ENCODE measurements around the gene WDR1. TPM values are rescaled to one million over a fixed set of nuclear protein-coding genes. Genes with fewer than 3 reads are reported as not detected.

The WDR1 gene
- total RNA-seq, 1 experiment from 2014 or later = 237 TPM

DNA sequence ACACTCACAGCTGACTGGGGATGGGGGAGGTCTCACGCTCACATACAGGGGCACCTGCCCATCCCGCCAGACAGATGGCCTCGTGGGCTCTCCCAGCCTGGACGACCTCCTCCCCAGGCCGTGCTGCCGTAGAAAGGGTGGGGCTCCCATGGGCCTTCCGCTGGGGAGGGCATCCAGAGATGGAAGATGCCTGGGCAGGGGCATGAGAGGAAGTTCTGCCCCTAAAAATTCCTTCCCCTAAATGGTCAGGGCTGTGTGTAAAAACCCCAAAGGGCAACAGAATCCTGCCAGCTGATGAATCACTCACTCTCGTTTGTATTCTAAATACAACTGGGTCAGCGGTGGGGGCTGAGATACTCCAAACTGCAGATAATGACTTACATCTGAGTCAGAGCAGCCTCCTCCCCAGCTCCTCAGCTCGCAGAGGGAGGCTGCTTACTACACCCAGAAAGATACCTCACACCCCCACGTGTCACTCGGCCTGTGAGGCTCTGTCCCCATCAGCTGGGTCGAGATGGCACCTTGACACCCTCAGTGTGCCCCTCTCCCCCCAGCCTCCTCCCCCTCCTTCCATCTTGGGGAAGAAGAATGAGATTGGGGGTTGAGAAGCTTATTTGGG lies 10.1 kb downstream of the WDR1 start:
- peak; percentile 71 for DNase-seq (ENCODE audit: low read depth)
- in situ Hi-C loops (cut with HindIII; ENCODE audit: low pct_unique_long_range_greater_than_20kb, low sequenced_read_pairs) = no loop called here

DNA sequence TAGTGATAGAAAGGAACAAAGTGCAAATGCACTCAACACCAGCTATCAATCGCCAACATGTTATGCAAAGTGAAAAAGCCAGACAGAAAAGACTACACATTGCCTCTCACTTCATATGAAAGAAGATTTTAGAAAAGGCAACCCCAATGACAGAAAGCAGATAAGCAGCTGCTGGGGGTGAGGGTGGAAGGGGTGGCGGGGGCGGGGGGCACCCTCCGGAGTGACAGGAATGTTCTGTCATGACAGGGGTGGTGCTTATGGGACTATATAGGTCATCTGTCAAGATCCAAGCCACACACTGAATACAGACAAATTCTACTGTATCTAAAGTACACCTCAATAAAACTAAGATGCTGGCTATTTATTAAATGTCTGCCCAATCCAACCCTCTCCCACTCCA lies 10.7 kb downstream of the WDR1 start:
- DNase-seq (ENCODE audit: low read depth) = no peak
- in situ Hi-C loops (cut with HindIII; ENCODE audit: low pct_unique_long_range_greater_than_20kb, low sequenced_read_pairs) = no loop called here

DNA sequence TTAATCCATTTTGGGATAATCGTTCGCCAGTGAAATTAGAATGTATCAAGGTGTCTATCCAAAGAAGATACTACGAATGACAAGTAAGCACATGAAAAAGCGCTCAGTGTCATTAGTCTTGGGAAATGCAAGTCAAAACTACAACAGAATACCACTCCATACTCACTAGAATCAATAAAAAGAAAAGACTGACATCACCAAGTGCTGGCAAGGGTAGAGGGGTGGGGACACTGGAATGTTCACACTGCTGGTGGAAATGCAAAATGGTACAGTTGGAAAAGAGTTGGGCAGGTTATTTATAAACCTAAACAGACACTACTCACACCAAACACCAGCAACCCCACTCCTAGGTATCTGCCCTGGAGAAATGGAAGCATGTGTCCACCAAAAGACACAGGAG lies 11.2 kb downstream of the WDR1 start:
- in situ Hi-C loops (cut with HindIII; ENCODE audit: low pct_unique_long_range_greater_than_20kb, low sequenced_read_pairs) = no loop called here
- DNase-seq (ENCODE audit: low read depth) = no peak

DNA sequence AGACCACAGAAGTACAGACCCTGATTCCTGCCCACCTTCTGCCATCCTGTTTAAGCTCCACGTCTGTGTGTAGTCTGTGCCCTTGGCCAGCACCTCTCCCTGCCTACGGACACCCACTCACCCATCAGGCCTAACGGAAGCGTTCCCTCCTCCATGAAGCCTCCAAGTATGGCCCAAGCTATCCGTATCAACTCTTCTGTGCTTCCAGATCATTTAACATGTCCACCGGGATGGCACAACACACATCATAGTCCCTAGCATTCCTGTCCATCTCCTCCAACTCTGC lies 11.7 kb downstream of the WDR1 start:
- DNase-seq (ENCODE audit: low read depth) = no peak
- in situ Hi-C loops (cut with HindIII; ENCODE audit: low pct_unique_long_range_greater_than_20kb, low sequenced_read_pairs) = no loop called here

DNA sequence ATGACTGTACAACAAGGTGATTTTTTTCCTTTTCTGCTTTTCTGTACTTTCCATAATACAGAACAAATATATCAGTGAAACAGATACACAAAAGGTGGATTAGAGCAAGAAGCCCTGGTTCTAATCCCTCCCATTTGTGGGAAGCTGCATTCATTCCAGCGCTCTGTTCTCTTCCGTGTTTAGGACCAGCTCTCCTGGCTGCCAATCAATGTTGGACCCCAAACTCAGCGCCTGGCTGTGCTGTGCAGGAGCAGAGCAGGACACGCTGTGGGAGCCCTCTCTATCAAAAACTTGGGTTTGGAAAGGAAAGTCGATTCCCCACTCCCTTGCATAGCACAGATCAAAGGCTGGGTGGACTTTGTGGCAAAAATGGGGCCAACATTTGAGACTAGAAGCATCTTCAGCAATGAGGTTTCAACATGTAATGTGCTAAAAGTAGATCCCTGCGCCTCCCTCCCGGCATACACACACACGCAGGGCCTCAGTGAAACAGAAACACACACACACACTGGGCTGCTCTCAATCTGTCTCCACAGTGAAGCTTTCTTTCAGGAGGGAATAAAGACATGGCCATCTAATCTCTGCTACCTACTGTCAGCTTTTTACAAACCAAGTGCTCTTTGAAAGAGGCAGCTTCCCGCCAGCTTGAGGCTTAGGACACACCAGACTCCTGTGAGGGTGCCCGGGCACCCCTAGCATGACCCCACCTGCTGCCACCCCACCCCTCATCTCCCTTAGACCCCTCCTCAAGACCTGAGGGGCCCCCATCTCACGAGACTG lies 12.2 kb downstream of the WDR1 start:
- DNase-seq (ENCODE audit: low read depth) = no peak
- in situ Hi-C loops (cut with HindIII; ENCODE audit: low pct_unique_long_range_greater_than_20kb, low sequenced_read_pairs) = no loop called here

DNA sequence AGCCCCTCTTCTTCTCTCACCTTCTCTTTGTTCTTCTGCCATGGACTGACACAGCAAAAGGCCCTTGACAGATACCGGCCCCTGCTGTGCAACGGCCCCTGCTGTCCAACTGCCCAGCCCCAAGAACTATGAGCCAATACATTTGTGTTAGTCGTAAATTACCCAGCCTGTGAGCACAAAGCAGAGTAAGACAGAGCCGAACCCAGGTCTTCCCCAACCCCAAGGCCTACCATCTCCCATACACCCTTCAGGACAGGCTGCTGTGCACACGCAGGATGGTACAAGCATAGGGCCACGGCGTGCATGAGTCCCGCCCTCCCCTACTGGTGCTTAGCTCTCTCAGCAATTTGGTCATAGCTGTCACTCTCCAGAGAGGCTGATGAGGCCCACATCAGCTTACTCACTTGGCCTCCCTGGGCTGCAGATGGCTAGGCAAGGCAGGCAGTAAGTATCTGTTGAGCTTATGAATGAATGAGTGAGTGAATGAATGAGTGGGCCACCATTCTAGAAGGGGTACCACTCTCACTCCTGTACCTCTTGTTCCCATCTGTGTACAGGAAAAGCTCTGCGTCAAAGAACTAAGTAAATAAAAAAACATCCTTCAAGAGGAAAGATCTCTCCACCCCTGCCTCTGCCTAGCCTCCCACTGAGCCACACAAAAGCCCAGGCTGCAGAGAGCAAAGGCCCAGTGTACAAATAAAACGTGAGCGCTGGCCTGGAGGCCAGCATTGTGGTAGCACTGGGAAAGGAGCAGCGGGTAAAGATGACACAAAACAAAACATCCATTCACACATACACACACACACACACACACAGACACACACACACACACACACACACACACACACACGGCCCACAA lies 13.9 kb downstream of the WDR1 start:
- in situ Hi-C loops (cut with HindIII; ENCODE audit: low pct_unique_long_range_greater_than_20kb, low sequenced_read_pairs) = no loop called here
- DNase-seq (ENCODE audit: low read depth) = no peak

DNA sequence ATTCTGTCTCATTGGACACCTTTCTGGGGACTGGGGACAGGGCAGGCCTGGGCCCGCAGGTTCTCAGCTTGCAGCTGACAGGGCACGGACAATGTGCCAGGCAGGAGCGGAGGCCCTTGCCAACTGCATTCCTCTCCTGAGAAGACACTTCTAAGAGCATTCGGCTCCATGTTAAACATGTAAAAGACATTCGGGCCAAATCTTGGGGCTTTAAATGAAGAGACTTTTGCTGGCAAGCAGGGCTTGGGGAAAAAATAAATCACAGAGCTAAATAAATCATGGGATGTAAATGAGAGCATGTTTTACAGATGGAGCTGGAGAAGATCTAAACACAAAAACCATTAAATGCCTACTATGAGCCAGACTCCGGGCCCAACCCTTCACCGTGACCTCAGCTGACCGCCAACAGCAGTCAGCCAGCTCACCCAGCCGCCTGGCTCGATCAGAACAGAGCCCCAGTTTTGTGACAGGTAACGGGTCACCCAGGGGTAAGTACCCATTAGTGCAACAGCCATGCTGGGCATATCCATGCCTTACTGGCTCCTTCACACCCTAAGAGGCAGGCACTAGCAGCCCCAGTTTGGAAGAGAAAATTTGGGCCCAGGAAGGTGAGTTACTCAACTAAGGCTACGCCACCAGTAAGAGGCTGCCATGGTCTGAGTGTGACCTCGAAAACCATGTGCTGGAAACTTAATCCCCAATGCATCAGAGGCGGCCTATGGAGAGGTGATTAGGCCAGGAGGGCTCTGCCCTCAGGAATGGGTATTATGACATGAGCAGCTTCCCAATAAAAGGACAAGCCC lies 14.7 kb downstream of the WDR1 start:
- in situ Hi-C loops (cut with HindIII; ENCODE audit: low pct_unique_long_range_greater_than_20kb, low sequenced_read_pairs) = no loop called here
- DNase-seq (ENCODE audit: low read depth) = no peak

DNA sequence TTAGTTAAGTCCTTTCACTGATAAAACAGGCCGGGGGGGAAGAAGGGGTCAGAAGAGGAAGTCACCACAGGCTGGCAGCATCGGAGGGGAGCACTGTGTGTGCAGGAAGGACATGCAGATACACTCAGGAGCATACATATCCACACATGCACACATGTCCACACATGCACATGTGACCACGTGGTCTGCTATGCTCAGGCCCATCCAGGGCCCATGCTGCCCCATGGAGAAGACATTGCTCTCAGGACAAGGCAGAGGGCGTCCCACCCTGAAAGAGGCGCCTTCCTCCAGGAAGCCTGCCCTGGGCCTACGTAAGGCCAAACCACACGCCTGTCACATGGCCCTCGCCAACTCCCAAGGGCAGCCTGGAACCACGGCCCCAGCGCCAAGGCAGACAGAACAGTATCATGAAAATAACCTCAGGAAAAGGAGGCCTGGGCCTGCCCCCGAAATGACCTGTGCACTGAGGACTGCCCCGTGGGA lies 15.8 kb downstream of the WDR1 start:
- no peak for DNase-seq (ENCODE audit: low read depth)
- in situ Hi-C loops (cut with HindIII; ENCODE audit: low pct_unique_long_range_greater_than_20kb, low sequenced_read_pairs) = no loop called here

DNA sequence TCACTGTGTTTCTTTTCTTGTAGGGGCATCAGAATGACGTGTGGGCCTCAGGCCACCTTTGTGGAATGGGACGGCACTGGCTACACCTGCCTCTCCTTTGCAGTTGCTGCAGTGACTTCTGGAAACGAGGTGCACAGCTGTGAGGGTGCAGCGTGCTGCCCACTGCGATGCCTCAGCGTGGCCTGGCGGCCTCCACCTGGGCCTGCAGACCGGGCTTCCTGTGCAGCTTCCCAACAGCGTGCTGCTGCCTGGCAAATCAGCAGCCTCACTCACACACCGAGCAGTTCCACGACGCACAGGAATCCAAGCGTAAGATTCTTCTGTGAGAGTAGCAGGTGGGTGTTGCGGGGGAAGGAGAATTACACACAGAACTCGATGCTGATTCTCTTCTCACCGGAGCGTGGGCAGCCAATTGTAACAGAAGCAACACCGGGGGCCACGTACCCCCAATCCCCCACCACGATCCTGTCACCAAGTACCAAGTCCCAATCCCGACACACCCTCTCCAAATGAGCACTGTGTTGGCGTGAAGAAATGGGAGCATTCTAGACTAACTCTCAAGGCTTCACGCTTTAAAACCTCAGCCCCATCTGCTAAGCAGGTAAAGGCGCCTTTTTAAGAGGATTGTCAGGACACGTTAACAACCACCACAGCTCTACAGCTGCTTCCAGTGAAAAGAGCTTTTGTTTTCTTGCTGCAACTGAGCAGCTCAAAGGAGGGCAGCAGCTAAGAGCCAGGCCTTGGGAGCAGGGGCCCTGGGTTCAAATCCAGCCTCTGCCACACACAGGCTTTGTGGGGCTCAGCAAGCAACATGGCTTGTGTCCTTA lies 16.9 kb downstream of the WDR1 start:
- no peak for DNase-seq (ENCODE audit: low read depth)
- in situ Hi-C loops (cut with HindIII; ENCODE audit: low pct_unique_long_range_greater_than_20kb, low sequenced_read_pairs) = no loop called here

DNA sequence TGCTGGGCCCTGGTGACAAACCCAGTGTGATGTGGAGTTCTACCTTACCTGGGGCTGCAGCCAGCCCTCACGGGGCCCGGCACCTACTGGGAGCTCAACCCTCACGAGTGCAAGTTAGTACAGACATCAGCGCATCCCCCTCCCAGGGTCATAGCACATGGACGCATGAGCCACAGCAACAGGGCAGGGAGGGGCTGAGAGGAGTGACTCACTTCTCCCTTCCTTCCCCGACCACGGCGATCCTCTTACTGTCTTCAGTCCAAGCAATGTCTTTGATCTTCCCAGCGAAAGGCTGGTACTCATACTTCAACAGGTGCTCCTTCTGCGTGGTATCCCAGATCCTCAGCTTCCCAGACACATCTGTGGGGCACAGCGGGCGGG lies 17.8 kb downstream of the WDR1 start:
- no peak for DNase-seq (ENCODE audit: low read depth)
- in situ Hi-C loops (cut with HindIII; ENCODE audit: low pct_unique_long_range_greater_than_20kb, low sequenced_read_pairs) = no loop called here

DNA sequence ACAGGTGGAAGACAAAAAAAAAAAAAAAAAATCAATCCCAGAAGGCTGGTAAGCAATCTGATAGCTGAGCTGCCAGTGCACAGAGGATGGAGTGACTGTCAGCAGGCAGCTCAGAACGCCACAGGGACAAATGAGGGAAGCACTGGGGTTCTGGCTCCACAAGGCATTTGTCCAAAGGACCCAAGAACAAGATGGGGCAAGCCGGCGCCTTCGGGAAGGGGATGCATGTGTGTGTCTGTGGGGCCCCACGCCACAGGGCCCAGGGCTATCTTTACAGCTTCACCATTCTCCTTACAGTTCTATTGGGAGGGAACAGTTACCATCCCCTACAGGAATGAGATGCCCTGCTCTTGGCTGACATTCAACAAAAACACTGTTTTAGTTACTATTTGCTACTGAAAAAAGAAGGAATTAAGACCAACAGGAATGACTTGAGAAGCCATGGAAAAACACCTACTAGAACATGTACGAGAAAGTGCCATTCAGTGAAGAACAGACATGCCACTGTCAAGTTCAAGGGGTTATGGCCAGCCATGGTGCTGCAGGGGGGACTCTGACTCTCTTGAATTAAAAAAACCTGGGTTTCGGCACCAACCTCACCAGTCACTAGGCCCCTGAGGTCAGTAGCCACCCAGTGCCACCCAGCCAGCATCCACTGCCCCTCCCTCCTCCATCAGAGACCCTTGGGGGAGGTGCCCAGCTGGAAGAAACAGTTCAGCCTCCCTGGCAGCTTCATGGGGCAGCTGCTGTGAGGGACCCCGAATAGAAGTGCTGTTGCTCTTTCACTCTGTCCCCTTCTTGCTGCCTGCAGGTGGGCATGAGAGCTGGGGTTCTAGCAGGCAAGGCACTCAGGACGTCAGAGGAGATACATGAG lies 18.5 kb downstream of the WDR1 start:
- DNase-seq (ENCODE audit: low read depth) = no peak
- in situ Hi-C loops (cut with HindIII; ENCODE audit: low pct_unique_long_range_greater_than_20kb, low sequenced_read_pairs) = no loop called here

DNA sequence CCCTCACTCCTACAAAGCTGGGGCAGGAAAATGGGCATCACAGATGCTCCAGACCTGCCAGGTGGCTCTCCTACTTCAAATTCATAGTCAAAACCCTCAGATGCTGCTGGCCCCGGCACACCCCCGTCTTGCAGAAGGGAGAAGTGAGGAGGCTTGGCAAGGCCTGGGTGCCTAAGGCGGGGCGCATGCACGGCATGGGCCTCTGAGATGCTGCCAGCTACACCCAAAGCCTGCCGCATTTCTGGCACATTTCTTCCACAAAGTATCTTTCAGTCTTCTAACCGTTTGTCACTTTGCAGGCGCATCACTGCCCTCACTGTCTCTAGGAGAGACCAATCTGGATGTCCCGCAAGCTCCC lies 19.6 kb downstream of the WDR1 start:
- in situ Hi-C loops (cut with HindIII; ENCODE audit: low pct_unique_long_range_greater_than_20kb, low sequenced_read_pairs) = no loop called here
- DNase-seq (ENCODE audit: low read depth) = no peak

DNA sequence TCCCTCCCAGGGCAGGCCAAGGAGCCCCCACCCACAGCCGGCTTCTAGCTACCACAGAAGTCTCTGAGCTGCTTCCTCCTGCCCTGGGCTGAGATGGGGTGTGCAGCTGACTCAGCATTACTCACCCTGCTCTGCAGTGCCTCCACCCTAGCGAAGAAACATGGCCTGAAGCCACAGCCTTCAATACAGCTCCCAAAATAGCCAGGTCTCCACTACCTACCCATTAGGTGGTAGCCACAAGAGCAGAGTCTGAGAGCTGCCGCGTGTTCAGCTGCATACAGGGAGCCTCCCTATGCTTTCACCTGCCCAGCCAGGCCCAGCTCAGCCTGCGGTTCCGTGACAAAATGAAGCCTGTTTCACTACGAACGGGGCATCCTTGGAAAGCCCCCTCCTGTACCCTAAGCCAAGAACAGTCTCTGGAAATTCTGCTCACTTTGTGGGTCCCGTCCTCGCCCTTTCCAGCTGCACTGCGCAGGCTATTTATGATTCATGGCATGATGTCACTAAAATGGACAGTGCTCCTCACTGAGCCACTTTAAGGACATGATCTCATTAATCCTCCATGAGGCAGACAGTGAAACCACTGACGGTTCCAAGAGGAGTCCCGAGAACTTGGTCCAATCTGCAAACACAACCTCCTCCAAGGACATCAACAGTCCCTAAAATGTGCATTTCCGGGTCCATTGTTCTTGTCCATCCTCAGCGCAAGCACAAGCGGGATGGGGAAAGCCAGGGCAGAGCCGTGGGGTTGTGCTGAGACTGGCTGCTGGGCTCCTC lies 20.2 kb downstream of the WDR1 start:
- in situ Hi-C loops (cut with HindIII; ENCODE audit: low pct_unique_long_range_greater_than_20kb, low sequenced_read_pairs) = no loop called here
- peak; percentile 66 for DNase-seq (ENCODE audit: low read depth)

DNA sequence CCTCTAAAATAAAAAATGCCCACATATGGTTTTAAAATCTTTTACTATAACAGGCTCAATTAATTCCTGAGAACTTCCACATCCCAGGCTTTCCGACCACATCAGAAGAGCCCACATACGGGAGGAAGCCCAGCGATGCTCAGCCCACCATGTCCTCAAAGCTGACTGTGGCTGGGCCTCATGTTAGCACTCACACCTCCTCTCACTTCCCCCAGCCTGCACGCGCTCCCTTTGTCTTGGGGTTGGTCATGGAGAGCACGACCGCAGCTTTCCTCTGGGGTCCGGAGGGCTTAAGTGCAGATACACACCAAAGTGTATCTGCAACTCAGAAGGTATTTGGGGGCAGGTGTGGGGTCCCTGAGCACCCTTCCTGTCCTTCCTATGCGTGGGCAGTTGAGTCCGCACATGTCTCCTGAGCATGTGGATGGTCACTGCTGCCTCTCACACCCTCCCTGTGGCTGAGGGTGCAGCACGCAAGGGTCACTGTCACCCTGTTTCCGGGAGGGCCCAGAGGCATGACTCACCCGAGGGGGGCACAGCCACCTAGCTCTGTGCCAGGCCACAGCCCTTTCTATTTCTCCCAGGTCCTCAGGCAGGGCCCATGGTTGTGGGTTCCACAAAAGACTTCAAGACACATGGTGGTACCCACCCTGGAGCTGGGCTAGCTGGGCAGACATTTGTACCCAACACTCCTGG lies 21.2 kb downstream of the WDR1 start:
- DNase-seq (ENCODE audit: low read depth) = no peak
- in situ Hi-C loops (cut with HindIII; ENCODE audit: low pct_unique_long_range_greater_than_20kb, low sequenced_read_pairs) = no loop called here

DNA sequence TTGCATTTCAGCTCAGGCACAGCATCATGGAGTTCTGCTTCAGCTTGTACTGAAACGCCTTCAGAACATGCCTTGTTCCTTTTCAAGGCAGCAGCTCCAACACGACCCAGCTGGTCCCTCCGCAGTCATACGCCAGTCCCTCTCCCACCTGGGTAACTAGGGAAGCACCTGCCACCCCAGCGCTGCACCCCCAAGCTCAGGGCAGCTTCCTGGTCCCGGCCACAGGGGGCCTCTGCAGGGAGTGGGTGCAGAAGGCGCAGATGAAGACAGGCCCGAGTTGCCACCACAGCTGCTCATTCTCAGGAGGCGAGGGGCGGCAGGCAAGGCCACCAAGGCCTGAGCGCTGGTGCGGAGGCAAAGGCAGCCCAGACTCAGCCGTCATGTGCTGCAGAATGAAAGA lies 21.8 kb downstream of the WDR1 start:
- no peak for DNase-seq (ENCODE audit: low read depth)
- in situ Hi-C loops (cut with HindIII; ENCODE audit: low pct_unique_long_range_greater_than_20kb, low sequenced_read_pairs) = no loop called here
